GM12891 (cell line): ENCODE data around the gene COIL.

Source experiments
- POLR2A ChIP-seq: IDR thresholded peaks from 2 replicates; pipeline ENCODE4 v1.6.1; 2011; ENCODE audit warnings: low read depth, low read length, control low read depth
- TAF1 ChIP-seq: IDR thresholded peaks from 2 replicates; pipeline ENCODE4 v1.6.1; 2011; ENCODE audit warnings: low read depth, low read length, control low read depth

DNA sequence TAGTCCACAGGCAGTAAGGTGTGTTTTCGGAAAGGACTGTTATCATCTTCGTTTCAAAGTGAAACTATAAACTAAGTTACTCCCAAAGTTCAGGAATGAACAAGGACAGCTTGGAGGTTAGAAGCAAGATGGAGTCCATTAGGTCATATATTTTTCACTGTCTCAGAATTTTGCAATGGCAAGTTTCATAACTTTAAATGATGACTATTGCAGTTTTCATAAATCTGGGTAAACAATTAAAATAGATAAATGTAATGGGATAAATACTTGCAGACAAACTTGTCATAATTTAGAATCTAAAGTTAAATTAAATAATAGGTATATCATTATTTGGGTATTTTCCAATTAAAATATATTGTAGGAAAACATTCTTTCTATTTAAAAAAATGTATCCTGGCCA, 32.3 kb downstream of the COIL start:
- TF ChIP-seq TAF1 (no peak), POLR2A (no peak)
